DMS114 treated with DMSO at 0.1 percent for 48 hours (cell line): Measurements from ENCODE around the gene LRRN2.

Experiments used
- DNase-seq: peaks from one replicate; lab custom pipeline; 2025; ENCODE audit not compliant: unreplicated experiment; lab: John Stamatoyannopoulos, UW

The LRRN2 gene

DNA sequence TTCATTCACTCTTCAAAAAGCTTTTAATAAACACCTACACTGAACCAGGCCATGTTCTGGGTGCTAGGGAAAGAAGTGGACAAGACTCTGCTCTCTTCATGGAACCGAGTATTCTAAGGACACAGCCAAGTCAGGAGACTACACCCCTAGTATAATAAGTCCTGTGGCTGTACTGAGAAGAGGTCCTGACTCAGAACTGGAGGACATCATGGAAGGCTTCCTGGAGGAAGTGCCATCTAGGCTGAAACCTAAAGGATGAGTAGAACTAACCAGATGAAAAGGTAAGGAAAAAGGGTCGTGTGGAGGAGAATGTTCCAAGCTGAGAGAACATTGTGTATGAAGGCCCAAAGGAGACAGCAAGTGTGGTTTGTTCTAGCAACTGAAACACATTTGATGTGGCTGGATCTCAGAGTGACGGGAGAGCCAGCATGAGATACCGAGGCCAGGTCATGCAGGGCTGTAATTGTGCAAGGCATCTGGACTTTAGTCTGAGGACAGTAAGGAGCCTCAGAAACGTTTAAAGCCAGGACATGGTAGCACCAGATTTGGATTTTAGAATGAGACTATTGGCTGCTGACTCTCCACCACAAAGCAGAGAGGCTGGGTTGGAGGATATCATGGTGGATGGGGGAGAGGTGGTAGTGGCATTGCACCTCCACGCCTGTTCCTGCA, 82.5 kb downstream of the LRRN2 start:
- DNase-seq = no peak

GRCh38 chr1:204602111-204602579, 83.4 kb downstream of the LRRN2 start:
- no peak for DNase-seq

DNA sequence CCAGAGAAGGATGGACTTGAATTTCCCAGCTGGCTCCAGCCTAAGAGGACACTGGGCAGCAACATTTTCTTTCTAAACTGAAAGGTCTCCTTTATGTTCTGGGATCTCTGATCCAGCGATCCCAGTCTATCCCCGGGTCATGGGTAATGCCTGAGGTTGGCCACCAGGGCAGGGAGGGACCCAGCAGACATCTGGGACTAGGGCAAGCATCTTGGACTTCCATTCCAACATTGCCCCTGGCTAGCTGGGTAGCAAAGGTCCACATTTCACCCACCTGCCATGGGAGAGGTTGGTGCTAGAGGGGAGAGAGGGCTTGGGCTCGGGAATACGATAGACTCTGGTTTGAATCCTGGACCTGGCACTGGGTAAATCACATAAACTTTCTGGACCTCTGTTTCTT, 84.6 kb downstream of the LRRN2 start:
- no peak for DNase-seq

DNA sequence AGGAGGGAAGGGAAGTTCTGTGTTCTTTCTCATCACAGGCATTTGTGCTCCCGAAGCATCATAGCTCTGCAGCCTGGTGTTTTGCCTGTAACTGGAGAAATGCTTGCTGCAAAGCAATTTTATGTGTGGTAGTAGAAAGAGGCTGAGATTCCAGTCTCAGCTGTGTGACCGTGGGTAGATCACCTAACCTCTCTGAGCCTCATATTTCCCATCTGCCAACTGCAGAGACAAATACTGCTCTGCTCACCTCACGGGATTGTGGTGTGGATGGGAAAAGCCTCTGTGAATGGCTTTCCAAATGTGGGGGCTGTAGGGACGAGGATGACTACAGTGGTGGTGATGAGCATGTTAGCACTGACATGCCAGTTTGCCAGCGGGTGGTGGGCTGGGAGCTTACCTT, 85.3 kb downstream of the LRRN2 start:
- no peak for DNase-seq

DNA sequence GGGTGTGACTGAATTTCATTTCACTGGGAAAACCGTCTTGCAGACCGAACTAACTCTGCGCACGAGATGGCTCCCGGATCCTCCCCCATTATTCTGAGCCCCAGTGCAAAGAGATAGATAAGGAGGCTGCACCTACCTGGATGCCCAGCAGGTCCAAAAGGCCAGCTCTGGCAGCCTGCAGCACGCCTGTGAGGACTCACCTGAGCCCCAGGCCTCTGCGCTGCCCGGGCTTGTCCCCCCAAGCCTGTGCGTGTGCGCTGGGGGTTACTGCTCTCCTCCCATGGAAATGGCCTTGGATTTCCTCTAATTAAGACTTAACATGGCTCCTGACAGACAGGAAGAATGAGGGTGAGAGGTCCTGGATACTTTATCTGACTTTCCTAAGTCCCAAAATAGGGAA, 85.9 kb downstream of the LRRN2 start:
- DNase-seq = no peak

DNA sequence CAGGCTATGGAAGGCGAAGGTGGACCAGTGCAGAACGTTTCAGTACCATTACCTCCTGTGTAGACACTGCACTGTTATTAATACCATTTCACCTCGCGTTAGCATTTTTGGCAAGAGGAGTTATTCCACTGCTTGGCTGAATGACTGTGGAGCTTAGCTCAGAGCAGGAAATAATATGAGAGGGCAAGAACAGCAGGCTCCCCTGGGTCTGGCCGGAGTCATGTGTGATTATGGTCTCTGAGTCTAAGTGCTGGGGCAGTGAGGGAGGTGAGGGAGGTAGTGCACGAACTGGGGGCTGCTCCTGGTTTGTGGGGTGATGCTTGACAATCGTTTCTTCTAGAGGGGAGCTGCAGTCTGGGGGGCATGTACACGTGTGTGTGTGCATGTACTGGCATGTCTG, 86.4 kb downstream of the LRRN2 start:
- DNase-seq = no peak

- no peak for DNase-seq
Measured at GRCh38 chr1:204598319-204598969, 87.1 kb downstream of the LRRN2 start.

GRCh38 chr1:204592246-204592948, 93.1 kb downstream of the LRRN2 start:
- no peak for DNase-seq

DNA sequence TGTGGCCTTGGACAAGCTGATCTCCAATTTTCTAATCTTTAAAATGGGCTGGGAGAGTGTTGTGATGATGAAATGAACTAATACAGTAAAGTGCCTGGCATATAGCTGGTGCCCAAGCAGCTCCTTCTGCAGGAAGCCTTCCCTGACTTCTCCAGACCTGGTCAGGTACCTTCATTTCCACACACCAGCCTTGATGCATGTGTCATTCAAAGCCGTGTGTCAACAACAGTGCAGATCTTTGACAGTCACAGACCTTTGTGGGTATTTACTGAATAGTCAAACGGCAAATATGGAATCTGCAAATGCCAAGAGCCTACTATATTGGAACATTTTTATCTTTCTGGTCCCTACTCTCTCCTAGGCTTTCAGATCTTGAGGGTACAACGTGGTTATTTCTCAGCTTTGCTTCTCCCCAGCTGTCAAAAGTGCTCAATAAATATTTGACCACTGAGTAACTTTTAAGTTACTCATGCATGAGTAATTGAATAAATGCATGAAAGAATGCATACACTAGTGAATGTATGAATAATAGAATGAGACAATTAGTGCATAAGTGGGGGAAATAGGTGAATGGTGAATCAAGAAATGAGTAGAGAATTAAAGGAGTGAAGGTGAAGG, 94.0 kb downstream of the LRRN2 start:
- no peak for DNase-seq

DNA sequence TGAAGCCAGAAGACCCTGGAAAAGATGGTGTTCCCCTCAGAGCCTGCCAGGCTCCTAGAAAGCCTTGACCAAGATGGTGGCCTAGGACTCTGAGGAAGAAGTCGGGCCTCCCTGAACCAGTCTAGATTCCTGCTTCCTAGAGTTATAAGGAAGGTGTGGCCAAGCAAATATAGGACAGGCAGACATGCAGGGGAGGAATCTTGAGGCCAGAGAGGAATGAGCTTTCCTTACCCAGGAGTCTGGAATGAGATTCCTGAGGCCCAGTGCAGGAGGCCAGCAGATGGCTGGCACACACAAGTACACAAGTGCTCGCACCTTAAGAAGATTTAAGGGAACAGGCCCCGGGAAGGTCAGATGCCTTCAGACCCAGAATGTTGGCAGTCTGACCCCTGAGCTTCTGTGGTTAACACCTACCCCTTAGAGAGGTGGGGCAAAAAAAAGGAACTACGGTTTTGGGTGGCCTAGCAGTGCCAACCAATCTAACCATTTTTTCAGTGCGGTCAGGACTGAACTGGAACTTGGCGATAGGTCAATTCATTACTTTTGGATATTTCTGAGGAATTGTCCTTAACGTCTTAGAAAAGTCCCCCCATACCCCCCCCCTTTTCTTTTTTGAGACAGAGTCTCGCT, 96.0 kb downstream of the LRRN2 start:
- DNase-seq = no peak

- no peak for DNase-seq
Measured at GRCh38 chr1:204588826-204589225, 96.7 kb downstream of the LRRN2 start.

DNA sequence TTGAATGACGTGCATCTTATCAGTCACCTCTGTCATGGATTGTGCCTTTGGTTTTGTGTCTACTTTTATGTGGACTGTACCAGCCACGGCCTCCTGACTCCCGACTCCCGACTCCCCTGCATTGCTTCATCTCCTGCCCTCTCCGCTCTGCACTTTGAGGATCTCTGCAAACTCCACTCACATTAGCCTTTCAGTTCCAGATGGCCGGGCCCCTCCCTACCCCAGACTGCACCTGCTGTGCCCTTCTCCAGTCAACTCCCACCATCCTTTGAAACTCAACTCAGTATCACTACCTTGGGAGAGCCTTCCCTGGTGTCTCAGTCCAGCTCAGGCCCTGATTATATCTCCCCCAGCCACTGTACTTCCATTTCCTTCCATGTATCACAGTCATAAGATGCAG, 97.9 kb downstream of the LRRN2 start:
- DNase-seq = no peak

DNA sequence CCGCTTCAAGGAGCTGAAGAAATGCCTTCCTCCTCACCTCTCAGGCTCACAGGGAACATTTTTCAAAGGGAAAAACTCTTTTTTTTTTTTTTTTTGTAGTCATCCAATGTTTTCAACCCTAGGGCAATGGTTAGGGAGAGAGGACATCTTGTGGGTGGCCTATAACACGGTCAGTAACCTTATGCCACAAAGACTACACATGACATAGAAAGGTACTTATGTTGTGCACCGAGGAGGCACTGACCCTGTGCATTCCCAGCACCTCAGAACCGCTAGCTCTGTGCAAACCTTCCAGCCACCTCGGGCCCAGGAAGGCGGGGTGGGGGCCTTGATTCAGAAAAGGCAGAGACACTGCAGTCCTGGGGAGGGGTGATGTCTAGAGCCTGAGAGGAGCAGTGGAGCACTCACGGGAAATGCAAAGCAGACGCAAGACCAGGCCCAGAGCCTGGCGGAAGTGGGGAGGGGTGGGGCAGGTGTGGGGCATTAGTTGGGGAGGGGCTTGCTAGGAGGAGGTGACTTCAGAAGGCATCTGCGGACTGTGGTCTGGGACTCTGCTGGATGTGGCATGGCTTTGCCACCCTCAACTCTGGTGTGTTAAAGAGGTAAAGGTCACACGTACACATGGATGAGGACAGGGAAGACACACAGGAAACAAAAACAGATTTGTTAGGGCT, 100.7 kb downstream of the LRRN2 start:
- DNase-seq = no peak

DNA sequence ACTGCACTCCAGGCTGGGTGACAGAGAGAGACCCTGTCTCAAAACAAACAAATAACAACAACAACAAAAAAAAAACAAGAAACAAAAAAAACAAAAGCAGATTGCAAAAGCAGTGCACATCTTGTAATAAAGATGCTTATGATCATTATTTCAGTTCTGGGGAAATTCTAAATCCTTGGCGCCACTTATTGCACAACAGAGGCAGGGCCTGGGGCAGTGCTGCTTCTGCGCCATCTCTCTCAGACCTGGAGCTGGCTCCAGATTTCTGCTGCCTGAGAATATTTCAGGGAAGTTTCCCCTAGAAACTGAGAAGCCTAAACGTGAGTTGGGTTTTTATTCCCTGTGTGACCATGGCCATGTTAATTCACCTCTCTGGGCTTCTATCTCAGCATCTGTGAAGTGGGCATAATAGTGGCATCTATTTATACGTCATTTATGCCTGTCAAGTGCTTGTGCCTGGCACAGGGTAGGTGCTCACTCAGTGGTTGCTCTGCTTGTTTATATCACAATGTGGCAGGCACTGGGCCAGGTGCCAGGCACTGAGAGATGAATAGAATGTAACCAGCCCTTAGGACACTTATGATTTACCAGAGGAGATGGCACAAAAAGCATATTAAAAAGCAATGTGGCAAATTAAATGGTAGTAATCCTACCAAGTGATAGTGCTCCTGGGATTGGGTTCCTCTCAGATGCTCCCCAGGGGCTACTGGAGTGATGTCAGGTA, 101.5 kb downstream of the LRRN2 start:
- no peak for DNase-seq

- no peak for DNase-seq
Measured at GRCh38 chr1:204581759-204582158, 103.8 kb downstream of the LRRN2 start.

GRCh38 chr1:204580862-204581261, 104.7 kb downstream of the LRRN2 start:
- no peak for DNase-seq

DNA sequence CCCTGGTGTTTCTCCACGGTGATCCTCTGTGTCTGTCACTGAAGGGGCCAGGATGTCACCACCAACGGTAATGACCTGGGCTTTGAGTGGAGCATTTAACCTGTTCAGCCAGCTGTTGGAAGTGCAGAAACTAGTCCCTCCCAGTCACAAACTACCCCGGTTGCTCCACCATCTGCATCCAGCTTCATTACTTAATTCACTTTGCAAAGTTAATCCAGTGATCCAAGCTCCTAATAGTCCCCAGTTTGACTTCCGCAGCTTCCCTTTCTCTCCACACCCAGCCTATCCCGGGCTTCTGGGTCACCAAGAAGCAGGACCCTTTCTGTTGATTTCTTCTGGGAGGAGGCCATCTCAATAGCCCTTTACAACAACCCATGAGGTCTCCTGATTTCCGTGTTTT, 105.9 kb downstream of the LRRN2 start:
- no peak for DNase-seq

GRCh38 chr1:204578867-204579664, 106.5 kb downstream of the LRRN2 start:
- no peak for DNase-seq

- DNase-seq = no peak
Measured at GRCh38 chr1:204577794-204578478, 107.6 kb downstream of the LRRN2 start.
